H4 (cell line): ENCODE data around the gene DPP6. TPM values are rescaled to one million over a fixed set of nuclear protein-coding genes. Genes with fewer than 3 reads are reported as not detected.

Experiments
- DNase-seq: peaks from one replicate; pipeline ENCODE4 v3.0.0-alpha.2; 2015; ENCODE audit warnings: low spot score
- total RNA-seq: library from RNA; depleted of rRNA; stranded (reverse); fragments of >200 nt; shearing (Covaris generic); gene quantifications from 2 replicates; pipeline ENCODE4 v1.2.3, GENCODE V29; 2014

The DPP6 gene
- total RNA-seq, 1 experiment from 2014 or later, result 0.06 TPM

DNA sequence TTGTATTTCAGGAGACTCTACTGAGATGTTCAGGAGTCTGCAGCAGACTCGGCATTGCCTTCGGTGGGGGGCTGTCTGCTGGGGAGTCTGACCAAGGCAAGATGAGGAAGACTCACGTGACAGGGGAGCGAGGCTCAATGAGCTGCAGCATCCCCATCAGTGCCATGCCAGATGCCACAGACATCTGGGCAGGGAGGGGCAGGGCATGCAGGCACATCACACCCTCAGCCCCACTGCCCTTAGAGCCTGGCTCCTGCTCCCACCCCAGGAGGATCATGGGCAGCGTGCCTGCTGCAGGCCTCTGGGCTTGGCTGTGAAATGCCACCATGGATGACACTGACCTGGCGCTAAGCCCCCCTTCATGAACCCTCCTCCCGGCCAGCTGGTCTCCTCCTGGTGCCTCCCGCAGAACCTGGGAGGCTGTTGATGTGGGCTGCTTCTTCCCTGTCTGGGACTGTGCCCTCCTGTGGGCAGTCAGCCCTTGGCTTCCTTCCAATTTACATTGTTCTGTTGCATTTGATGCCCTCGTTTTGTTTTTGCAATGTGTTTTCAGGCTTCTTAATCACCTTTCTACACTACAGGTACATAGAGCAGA lies 715.7 kb downstream of the DPP6 start:
- no peak for DNase-seq

DNA sequence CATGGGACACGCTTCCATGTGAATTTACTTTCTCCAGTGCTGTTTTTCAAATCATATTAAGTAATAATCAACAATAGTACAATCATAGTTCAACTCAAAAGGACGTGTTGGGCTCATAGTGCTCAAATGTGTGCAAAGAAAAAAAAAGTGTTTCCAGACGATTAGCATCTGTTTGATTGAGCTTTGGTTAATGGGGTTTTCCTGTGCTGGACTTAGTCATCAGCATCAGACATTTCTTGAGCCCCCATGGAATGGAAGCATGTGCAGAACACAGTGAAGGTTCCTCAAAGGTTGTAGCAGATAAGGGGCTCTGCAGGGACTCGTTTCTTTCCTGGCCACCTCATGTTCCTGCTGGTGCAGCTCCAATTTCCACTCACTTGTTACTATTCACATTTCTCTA lies 716.8 kb downstream of the DPP6 start:
- DNase-seq, result no peak

DNA sequence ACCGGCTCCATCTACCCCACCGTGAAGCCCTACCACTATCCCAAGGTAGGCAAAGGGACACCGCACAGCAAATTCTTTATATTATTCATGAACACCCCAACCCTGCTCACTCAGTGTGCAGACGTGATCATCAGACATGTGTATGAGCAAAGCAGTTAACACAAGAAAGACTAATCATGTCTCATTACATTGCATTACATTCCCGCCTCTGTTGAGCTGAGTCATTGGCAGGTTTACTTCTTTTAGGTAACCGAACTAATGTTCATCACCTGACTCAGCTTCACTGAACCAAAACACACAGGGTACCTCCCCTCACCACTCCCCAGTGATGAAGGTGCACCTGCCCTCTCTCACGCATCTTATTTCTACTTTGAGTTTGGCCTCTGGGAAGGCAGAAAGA lies 717.3 kb downstream of the DPP6 start:
- DNase-seq, result no peak

DNA sequence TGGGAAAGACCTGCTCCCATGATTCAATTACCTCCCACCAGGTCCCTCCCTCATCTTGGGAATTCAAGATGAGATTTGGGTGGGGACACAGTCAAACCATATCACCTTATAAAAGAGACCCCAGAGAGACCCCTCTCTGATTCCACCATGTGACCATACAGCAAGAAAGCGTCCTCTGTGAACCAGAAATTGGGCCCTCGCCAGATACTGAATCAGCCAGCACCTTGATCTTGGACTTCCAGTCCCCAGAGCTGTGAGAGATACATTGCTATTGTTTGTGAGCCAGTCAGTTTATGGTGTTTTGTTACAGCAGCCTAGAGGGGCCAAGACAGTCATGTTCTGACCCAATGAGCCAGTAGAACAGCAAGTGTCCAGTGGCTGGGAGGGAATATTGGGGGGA lies 718.2 kb downstream of the DPP6 start:
- DNase-seq, result no peak

DNA sequence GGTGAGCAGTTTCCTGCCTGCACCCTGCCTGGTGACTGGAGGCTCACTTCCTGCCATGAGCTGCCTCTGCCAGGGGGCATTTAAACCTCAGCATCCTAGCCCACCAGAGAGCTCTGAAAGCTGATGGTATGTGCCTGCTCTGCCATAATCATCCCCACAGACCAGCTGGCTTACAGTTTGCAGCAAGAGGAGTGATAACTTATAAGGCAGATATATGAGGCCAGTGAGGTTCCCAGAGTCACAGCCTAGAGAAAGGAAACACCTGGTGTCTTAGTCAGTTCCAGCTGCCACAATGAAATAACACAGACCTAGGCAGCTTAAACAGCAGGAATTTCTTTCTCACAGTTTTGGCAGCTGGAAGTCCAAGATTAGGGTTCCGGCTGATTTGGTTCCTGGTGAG lies 718.8 kb downstream of the DPP6 start:
- DNase-seq, result no peak

DNA sequence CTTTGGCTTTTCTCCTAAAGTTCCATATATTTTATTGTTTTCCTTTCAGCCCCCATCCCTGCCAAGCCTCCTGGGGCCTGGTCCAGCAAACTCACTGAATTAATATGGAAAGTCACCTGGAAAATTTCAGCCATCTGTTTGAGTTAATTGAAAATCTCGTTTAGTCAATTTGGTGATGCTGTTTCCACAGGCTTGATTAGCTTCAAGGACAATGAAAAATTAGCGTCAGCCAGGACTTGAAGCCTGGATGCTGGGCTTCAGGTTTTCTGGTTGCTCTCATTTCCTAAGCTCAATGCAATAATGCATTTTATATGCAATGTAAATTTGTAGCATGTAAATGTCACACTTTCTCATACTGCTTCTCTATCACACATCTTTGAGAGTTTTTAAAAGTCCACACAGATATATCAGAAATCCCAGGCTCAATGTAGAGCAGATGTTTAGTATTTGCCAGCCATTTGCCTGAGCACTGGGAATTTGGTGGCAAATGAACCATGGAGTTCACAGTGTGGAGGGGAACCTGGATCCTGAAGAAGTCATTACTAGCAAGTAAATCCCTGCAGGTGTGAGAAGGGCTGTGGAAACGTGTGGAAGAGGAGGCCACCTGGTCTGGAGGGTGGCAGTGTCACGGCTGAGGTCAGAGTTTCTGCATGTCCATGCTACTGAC lies 722.2 kb downstream of the DPP6 start:
- no peak for DNase-seq

DNA sequence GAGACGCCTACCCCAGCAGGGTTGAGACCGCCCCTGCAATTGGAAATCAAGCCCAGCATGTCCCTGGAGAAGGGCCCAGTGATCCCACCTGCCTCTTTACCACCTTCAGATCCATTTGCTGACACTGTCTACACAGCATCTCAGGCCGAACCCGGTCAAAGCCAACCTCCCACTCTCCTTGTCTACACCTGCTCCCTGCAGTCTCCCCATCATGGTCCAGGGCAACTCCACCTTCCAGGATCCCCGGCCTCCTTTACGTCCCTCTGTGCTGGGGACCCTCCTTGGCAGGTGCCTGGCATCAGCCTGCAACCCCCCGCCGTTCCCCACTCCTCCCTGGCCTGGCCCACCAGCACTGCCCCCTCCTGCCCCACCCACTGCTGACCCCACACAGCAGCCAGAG lies 723.5 kb downstream of the DPP6 start:
- no peak for DNase-seq

DNA sequence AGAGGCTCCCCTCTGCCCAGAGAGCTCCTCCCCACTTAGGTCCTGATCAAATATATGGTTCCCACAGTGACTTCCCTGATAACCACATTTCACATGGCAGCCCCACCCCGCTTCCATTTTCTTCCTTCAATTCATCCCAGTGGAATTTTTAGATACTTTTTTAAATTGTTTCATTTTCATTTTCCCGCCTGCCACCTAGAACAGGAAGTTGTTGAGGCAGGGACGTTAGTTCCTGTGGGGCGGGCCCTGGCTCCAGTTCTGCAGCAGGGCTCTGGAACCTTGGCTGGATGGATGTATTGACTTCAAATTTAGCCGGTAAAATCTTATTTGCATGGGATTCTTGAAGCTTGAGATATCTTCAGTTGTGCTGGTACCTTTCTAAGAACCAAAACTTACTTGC lies 724.2 kb downstream of the DPP6 start:
- no peak for DNase-seq

DNA sequence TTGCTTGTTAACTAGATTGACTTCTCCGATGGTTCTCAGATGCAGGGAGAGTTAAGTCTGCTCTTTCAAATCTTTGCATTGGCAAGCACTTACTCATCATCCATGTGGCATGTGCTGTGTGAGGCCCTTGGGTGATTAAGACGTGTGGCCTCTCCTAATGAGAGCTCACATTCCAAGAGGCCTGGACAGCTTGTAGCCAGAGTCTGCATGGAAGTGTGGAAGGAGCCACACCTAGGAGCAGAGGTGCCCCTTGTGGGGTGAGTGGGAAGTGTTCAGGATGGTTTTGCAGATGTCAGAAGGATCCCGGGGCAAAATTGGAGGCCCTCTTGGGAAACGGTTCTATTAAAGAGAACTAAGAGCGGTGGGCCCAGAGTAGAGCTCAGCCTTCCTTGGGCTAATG lies 724.8 kb downstream of the DPP6 start:
- DNase-seq, result peak; percentile 74

DNA sequence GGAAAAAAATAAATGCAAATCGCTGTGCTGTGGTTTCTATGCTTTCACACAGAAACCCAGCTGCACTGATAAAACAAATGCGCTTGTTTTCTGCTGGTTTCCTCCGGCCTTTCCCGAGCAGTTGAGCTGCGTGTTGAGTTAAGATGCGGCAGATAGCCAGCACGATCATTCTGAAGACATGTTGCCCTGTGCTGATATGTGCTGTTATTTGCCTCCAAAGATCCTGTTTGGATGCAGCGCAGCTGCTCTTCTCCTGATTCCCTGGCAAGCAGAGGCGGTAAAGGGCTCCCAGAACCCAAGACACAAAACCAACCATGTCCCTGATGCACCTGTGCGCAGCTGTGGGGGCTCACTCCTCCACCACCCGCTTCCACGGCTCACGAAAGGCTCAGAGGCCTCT lies 725.3 kb downstream of the DPP6 start:
- no peak for DNase-seq

DNA sequence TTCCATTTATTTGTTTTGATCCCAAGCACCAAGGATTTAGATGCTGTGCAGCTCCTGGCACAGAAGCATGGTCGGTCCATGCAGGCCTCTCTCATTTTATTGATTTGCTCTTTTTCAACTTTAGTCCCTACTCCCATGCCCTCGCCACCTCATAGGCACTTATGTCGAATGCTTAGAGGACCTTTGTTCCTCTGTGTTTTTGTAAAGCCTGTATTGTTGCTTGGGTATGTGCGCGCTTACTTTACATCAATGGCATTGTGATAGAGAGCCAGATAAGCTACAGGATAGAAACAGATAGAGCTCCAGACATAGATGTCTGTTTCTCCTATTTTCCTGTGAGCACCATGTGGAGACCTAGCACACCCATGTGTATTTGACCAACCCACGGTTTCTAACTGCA lies 725.7 kb downstream of the DPP6 start:
- DNase-seq, result no peak

DNA sequence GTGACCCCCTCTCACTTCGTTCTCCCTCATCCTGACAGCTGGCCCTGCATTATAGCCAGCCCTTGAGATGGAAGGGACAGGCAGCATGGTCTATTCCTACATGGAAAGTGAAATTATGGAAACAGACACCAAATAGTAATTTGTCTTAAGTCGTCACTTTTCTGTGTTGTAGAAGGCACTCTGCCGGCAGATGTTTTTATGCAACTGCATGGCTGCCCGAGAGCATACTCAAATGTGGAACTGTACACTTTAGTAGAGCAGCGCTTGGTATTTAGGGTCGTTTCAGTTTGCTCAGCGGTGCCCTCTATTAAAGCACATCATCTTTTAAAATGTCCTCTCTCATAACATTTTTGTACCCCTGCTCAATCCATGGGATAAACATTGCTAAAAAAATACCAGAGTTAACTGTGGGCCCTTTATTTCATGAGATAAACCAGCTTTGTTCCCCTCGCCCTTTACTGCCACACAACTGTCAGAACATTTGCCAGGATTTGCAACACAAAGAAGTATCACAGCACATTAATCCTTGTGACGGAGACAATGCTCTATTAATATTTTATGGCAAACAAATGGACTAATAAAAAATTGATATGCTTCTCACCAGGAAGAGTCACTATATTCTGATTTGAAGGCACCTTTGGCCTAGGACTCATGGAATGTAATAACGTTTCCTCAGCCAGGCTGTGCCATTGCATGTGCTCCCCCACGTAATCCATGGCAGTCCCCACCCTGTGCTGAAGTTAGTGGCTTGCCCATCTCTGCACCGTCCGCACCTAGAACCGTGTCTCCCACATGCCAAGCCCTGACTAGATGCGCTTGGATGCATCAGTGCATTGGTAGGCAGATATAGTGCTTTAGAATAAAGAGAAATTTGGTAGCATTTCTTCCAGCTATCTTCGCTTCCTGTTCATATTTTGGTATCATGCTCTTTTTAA lies 729.4 kb downstream of the DPP6 start:
- no peak for DNase-seq

DNA sequence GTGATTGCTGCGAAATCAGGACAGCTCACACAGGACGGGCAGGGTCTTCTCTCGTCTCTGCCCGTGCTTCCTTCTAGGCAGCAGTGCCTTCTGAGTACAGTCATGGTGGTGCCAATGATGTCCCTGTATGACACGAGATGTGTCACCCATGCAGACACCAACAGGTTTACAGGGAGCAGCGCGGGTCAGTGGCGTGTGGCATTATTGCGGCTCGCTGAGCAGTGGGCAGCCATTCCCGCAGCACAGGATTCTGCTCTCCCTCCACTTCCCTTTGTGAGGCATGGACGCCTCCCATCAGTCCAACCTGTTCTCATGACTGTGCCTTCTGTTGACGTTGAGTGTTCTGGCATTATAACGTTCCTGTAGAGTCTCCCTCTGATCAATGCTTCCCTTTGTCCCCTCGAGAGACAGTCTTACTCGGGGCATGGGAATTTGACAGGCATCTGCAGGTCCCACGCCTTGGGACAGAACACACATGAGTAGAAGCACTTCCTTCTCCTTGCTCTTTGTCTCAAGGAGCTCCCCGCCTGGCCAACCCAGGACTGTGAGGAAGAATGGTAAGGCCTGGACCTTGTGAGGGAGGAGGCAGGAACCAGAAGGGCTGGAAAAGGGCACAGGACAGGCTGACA lies 731.2 kb downstream of the DPP6 start:
- no peak for DNase-seq

DNA sequence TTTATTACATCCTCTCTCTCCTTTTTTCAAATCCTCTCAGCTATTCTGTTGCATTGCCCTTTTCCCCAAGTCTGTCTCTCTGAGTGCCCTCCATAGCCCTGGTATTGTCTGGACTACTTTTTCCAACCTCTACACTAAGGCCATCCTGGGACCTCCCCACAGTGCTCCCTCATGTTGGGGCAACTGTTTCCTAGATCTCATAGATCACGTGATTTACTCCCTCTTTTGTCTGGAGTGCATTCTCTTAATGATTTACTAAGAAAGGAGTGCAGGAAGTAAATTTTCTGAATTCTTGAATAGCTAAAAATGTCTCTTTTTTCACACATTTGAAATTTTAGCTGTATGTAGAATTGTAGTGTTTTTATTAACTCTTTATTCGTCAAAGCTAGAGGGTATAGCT lies 733.7 kb downstream of the DPP6 start:
- no peak for DNase-seq

DNA sequence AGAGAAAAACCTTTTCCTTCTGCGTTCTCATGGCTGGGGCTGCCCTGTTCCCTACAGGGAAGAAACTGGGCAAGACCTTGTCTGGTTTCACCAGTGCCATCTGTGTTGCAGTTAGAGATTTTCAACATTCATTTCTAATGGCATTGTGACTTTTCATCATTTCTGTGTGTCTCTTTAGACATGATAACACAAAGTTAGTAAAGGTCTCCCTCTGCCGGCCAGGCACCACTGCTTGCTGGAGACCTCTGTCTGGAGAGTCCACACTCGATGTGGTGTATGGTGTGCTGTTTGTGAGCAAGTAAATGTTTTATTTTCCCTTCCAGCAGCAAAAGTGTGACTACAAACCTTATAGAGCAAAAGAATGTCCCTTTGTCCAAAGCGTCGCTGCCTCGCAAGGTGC lies 737.2 kb downstream of the DPP6 start:
- DNase-seq, result peak; percentile 40

DNA sequence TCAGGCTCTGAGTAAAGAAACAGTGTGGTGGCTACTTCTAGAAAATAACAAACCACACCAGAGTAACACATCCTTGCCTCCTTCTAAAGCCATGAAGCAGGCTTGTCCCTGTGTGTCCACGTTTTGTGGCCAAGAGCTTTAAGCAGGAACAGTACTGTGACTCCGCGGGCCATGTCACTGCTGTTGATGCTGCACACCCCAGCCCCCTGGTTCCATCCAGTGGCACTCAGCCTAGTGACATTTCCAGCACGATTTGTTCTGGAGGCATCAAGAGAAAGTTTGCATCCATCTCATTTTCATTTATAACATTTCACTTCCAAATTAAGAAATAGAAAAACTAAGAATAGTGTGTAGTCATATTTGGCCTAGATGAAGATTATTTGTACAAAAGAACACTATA lies 739.4 kb downstream of the DPP6 start:
- DNase-seq, result no peak

DNA sequence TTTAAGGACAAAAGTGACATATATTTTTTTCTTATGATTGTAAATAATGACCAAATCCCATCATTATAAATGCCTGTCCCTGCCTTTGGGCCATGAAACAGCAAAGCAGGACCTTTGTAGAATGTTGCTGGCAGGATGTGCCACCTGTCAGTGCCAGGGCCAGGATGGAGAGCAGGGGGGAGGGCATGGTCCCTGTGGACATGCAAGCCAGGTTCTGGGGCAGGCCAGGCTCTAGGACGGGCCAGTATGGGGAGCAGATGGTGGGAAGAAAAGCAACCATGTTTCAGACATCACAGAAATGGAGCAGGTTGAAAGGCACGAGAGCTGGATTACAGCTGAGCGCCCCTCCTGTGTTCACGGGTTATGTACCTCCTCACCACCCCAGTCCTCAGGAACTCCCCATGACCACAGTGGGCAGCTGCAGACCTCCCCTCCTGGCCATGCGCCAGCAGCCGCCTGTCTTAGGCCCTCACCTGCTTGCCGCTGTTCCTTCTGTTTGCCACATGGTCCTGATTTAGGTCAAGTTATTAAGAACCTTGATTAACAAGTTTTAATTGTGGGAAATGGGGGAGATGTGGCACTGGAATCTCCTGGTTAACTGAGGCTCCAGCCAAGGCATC lies 740.3 kb downstream of the DPP6 start:
- no peak for DNase-seq

DNA sequence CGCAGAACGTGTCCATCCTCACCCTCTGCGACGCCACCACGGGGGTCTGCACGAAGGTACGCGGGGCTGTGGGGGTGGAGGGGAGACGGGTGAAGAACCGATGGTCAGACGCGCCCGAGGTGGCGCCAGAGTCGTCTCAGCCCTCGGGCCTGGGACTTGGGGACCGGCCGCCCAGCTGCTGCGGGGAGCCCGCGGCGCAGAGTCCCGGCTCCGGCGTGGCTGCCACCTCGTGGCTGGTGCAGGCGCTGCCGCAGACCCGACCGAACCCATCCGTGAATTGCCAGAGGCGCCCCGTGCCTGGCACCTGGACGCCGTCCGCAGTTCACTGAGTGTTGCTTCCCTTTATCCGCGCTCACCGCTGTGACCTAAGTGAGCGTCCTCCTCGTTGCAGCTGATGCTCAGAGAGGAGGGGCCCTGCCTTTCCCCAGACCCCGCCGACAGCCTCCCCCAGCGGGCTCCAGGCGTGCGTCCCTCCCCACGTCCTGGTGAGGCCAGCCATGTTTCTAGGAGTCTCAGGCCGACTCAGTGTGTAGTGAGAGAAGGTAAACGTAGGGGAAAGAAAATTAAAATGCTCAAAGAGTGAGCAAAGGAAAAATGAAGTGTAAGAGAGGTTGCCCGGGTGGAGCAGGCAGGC lies 742.1 kb downstream of the DPP6 start:
- no peak for DNase-seq

DNA sequence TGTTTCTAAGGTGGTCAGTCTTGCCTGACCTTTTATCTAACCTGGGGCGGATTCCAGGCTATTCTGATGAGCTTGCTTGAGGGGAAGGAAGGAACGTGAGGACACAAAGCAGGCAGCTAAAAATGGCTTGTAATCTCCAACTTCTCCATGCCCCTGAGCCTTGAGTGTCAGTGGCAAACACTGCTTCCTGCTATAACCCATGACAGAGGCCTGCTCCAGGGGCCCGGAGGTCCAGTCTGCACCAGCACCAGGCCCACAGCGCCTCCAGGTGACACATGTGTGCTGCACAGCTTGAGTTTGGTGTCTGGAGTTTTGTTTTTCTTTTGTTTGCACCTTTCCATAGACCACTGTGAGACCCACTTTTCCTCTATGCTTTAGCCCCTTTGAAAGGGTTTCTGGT lies 742.8 kb downstream of the DPP6 start:
- no peak for DNase-seq

DNA sequence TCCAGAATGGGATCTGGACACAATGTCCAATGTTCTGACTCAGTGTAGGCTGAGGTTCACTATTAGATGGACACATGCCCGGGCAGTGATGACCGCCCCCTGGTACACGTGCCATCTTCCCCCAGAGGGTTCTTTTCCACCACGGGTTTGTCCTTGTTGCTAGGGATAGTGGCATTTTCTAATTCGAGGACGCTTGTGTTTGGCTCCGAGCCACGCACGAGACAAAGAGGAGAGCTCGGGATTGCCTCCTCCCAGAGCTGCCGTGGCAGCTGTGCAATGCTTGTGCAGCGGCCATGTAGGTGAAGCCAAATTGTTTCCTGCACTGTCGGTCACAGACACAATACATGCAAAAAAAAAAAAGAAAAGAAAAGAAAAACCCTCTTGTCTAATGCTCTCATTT lies 743.2 kb downstream of the DPP6 start:
- DNase-seq, result no peak

DNA sequence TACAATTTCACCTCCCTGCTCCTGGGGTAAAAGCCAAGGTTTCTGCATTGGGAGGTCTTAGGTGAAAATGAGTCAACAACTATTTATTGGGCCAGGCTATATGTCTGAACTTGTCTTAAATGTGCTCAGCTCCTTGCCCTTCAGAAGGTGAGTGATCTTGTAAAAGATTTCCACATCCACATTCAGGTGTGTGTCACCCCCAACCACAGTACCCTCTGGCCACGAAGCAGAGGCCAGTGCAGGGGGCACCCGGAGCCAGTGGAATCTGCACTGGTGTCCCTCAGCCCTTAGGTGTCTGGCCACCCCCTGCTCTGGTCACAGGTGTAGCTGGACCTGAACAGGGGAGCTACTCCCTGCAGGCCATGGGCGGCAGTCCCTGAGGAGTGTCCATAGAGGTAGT lies 752.3 kb downstream of the DPP6 start:
- DNase-seq, result no peak

DNA sequence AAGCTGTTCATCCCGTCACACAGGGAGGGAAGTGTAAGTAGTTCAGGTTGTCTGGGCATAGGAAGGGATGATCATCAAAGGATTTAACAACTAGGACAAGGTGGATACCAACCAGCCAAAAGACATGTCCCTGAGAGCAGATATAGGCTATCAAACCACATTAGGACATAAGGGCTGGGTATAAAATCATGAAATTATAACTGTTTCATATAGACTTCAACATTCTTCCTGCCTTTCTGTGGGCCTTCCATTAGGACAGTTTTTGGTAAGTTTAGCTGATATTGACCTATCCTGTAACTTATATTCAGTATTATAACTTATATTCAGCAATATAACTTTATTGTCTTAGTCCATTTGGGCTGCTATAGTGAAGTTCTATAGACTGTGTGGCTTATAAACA lies 759.8 kb downstream of the DPP6 start:
- DNase-seq, result no peak
